ENCODE results near the gene SULT1A2. TPM values are rescaled to one million over a fixed set of nuclear protein-coding genes. Genes with fewer than 3 reads are reported as not detected.

Gene SULT1A2
- total and polyA plus RNA-seq, 2 of the 13 experiments (the other 11 are each of a cell fraction or from before 2014, with no cell fraction given): 33.0 to 34.2 TPM

DNA sequence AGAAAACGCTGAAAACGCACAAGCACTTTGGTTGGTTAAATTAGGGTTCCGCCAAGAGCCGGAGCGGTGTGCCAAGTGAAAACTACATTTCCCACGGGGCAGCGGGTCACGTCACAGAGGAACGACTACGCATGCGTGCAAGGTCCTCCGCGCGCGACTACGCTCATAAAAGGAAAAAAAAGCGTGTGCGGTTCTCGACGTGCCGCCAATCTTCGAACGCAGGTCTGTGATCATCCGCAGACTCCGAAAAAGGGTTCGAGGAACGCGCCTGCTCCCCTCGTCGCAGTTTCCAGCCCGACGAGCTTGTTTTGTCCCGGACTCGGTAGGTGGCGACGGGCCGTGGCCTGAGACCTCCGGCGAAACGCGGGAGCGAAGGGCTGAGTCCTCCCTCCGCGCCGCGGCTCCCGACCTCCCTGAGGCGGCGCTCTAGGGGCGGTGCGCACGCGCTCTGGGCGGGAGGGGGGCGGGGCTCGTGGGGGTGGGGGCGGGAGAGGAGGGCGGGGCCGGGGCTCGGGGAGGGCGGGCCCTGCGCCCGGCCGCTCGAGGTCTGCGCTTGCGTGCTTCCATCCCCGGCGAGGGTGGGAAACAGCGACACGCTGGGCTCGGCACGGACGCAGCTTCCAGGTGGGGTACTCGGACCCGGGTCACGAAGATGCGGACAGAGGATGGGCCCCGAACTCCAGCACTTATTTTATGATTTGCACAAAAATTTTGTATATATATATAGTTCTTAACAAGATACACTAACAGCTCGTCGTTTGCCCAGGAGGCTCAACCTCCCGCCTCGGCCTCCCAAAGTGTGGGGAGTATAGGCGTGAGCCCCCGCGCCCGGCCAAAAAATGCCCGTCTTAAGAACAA lies 42.8 kb downstream of the SULT1A2 start, which contains the start of gene SGF29 (continued):
- TF ChIP-seq, protein P1, sequence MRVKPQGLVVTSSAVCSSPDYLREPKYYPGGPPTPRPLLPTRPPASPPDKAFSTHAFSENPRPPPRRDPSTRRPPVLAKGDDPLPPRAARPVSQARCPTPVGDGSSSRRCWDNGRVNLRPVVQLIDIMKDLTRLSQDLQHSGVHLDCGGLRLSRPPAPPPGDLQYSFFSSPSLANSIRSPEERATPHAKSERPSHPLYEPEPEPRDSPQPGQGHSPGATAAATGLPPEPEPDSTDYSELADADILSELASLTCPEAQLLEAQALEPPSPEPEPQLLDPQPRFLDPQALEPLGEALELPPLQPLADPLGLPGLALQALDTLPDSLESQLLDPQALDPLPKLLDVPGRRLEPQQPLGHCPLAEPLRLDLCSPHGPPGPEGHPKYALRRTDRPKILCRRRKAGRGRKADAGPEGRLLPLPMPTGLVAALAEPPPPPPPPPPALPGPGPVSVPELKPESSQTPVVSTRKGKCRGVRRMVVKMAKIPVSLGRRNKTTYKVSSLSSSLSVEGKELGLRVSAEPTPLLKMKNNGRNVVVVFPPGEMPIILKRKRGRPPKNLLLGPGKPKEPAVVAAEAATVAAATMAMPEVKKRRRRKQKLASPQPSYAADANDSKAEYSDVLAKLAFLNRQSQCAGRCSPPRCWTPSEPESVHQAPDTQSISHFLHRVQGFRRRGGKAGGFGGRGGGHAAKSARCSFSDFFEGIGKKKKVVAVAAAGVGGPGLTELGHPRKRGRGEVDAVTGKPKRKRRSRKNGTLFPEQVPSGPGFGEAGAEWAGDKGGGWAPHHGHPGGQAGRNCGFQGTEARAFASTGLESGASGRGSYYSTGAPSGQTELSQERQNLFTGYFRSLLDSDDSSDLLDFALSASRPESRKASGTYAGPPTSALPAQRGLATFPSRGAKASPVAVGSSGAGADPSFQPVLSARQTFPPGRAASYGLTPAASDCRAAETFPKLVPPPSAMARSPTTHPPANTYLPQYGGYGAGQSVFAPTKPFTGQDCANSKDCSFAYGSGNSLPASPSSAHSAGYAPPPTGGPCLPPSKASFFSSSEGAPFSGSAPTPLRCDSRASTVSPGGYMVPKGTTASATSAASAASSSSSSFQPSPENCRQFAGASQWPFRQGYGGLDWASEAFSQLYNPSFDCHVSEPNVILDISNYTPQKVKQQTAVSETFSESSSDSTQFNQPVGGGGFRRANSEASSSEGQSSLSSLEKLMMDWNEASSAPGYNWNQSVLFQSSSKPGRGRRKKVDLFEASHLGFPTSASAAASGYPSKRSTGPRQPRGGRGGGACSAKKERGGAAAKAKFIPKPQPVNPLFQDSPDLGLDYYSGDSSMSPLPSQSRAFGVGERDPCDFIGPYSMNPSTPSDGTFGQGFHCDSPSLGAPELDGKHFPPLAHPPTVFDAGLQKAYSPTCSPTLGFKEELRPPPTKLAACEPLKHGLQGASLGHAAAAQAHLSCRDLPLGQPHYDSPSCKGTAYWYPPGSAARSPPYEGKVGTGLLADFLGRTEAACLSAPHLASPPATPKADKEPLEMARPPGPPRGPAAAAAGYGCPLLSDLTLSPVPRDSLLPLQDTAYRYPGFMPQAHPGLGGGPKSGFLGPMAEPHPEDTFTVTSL (CRISPR knock-in tag; IDR thresholded peaks at IDR 0.05; ENCODE audit: borderline replicate concordance): no peak
- TF ChIP-seq PITX1 (CRISPR knock-in tag; IDR thresholded peaks at IDR 0.05): peak; percentile 89
- TF ChIP-seq DNMT3B (CRISPR knock-in tag; conservative IDR thresholded peaks at IDR 0.05): no peak; the same call in 1 of the 2 replicates
- no peak for TF ChIP-seq CHD2 (IDR thresholded peaks at IDR 0.05; ENCODE audit: low read depth, low read length)
- TF ChIP-seq, protein P2, sequence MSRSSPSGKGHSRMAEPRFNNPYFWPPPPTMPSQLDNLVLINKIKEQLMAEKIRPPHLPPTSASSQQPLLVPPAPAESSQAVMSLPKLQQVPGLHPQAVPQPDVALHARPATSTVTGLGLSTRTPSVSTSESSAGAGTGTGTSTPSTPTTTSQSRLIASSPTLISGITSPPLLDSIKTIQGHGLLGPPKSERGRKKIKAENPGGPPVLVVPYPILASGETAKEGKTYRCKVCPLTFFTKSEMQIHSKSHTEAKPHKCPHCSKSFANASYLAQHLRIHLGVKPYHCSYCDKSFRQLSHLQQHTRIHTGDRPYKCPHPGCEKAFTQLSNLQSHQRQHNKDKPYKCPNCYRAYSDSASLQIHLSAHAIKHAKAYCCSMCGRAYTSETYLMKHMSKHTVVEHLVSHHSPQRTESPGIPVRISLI (CRISPR knock-in tag; IDR thresholded peaks at IDR 0.05; ENCODE audit: borderline replicate concordance): peak; percentile 99
- TF ChIP-seq, protein P3, sequence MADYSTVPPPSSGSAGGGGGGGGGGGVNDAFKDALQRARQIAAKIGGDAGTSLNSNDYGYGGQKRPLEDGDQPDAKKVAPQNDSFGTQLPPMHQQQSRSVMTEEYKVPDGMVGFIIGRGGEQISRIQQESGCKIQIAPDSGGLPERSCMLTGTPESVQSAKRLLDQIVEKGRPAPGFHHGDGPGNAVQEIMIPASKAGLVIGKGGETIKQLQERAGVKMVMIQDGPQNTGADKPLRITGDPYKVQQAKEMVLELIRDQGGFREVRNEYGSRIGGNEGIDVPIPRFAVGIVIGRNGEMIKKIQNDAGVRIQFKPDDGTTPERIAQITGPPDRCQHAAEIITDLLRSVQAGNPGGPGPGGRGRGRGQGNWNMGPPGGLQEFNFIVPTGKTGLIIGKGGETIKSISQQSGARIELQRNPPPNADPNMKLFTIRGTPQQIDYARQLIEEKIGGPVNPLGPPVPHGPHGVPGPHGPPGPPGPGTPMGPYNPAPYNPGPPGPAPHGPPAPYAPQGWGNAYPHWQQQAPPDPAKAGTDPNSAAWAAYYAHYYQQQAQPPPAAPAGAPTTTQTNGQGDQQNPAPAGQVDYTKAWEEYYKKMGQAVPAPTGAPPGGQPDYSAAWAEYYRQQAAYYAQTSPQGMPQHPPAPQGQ (CRISPR knock-in tag; IDR thresholded peaks at IDR 0.05; ENCODE audit: borderline replicate concordance): peak; percentile 98
- TF ChIP-seq ZNF543 (CRISPR knock-in tag; IDR thresholded peaks at IDR 0.05): peak; percentile 88
- TF ChIP-seq ZNF816 (CRISPR knock-in tag; IDR thresholded peaks at IDR 0.05; ENCODE audit: borderline replicate concordance): no peak
- TF ChIP-seq CBX2 (IDR thresholded peaks at IDR 0.05; ENCODE audit: low read depth, low read length): no peak
- no peak for TF ChIP-seq CBX2 (CRISPR knock-in tag; IDR thresholded peaks at IDR 0.05; ENCODE audit: low read depth)
- peak; percentile 45 for TF ChIP-seq MED8 (CRISPR knock-in tag; IDR thresholded peaks at IDR 0.05; ENCODE audit: insufficient replicate concordance)
- TF ChIP-seq, protein P4, sequence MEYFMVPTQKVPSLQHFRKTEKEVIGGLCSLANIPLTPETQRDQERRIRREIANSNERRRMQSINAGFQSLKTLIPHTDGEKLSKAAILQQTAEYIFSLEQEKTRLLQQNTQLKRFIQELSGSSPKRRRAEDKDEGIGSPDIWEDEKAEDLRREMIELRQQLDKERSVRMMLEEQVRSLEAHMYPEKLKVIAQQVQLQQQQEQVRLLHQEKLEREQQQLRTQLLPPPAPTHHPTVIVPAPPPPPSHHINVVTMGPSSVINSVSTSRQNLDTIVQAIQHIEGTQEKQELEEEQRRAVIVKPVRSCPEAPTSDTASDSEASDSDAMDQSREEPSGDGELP (IDR thresholded peaks at IDR 0.05; ENCODE audit: borderline replicate concordance, low read depth): 0 out of 2 replicates have a peak, but pooled peaks have one; percentile 21
- no peak; the same call in 1 of the 2 replicates for TF ChIP-seq EHMT2 (IDR thresholded peaks at IDR 0.05; ENCODE audit: borderline replicate concordance, low read depth, low read length)
- TF ChIP-seq, protein P5, sequence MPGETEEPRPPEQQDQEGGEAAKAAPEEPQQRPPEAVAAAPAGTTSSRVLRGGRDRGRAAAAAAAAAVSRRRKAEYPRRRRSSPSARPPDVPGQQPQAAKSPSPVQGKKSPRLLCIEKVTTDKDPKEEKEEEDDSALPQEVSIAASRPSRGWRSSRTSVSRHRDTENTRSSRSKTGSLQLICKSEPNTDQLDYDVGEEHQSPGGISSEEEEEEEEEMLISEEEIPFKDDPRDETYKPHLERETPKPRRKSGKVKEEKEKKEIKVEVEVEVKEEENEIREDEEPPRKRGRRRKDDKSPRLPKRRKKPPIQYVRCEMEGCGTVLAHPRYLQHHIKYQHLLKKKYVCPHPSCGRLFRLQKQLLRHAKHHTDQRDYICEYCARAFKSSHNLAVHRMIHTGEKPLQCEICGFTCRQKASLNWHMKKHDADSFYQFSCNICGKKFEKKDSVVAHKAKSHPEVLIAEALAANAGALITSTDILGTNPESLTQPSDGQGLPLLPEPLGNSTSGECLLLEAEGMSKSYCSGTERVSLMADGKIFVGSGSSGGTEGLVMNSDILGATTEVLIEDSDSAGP (CRISPR knock-in tag; IDR thresholded peaks at IDR 0.05; ENCODE audit: borderline replicate concordance): peak; percentile 96
- TF ChIP-seq ZKSCAN8 (CRISPR knock-in tag; IDR thresholded peaks at IDR 0.05; ENCODE audit: borderline replicate concordance): peak; percentile 76
- TF ChIP-seq ZNF24 (IDR thresholded peaks at IDR 0.05): no peak; the same call in 1 of the 2 replicates
